PC-9 (cell line): ENCODE data around the gene CHPT1. TPM values are rescaled to one million over a fixed set of nuclear protein-coding genes. Genes with fewer than 3 reads are reported as not detected.

Source experiments
- BruUV-seq: library from RNA; stranded (reverse); fragments of 400-500 nt; replicated peaks from 2 replicates; lab custom pipeline; 2021; lab: Mats Ljungman, UMichigan
- CTCF ChIA-PET: fragments of 300-600 bp; sonication (Branson Sonifier 250); formaldehyde crosslinking; loops from one replicate; lab custom pipeline; 2022; ENCODE audit warnings: antibody characterized with exemption; lab: Charles Lee
- POLR2A ChIA-PET: fragments of 300-600 bp; sonication (Branson Sonifier 250); formaldehyde crosslinking; loops from one replicate; lab custom pipeline; 2022; ENCODE audit warnings: antibody characterized with exemption; ENCODE audit not compliant: unreplicated experiment; lab: Charles Lee
- DNase-seq, 2 experiments: peaks; one replicate each; pipeline versions ENCODE4 v3.0.0 to v3.0.0-alpha.2; 2015 to 2022; ENCODE audit warnings: mixed read lengths in 1 of 2
- H2AFZ ChIP-seq: fragments of 200-600 bp; sonication (generic); 2 replicates; pipeline ENCODE4 v1.8.1; 2017; ENCODE audit warnings: antibody characterized with exemption
- H3F3A ChIP-seq: fragments of 200-600 bp; sonication (generic); 2 replicates; pipeline ENCODE4 v1.8.1; 2017; ENCODE audit warnings: antibody characterized with exemption, mild to moderate bottlenecking, low read depth; ENCODE audit not compliant: insufficient read depth
- H3K27ac ChIP-seq: fragments of 200-600 bp; sonication (generic); 2 replicates; pipeline ENCODE4 v1.6.1; 2016; ENCODE audit warnings: mixed run types
- H3K27me3 ChIP-seq: fragments of 200-600 bp; sonication (generic); 2 replicates; pipeline ENCODE4 v1.6.1; 2016; ENCODE audit warnings: low read depth, mixed run types; ENCODE audit not compliant: insufficient read depth
- H3K36me3 ChIP-seq: fragments of 200-600 bp; sonication (generic); 2 replicates; pipeline ENCODE4 v1.6.1; 2016; ENCODE audit warnings: low read depth, mixed run types
- H3K4me1 ChIP-seq: fragments of 200-600 bp; sonication (generic); replicated peaks from 2 replicates; pipeline ENCODE4 v1.6.1; 2016; ENCODE audit warnings: mixed run types; ENCODE audit not compliant: insufficient read depth
- H3K4me2 ChIP-seq: fragments of 200-600 bp; sonication (generic); 2 replicates; pipeline ENCODE4 v1.6.1; 2017; ENCODE audit warnings: mixed run types
- H3K4me3 ChIP-seq: fragments of 200-600 bp; sonication (generic); 2 replicates; pipeline ENCODE4 v1.6.1; 2016; ENCODE audit warnings: mixed run types
- H3K79me2 ChIP-seq: fragments of 200-600 bp; sonication (generic); 2 replicates; pipeline ENCODE4 v1.6.1; 2017; ENCODE audit warnings: low read depth, mixed run types
- H3K9me2 ChIP-seq: fragments of 200-600 bp; sonication (generic); 2 replicates; pipeline ENCODE4 v1.8.1; 2017; ENCODE audit warnings: mild to moderate bottlenecking; ENCODE audit not compliant: insufficient read depth
- H3K9me3 ChIP-seq: fragments of 200-600 bp; sonication (generic); 2 replicates; pipeline ENCODE4 v1.8.1; 2016; ENCODE audit warnings: low read depth; ENCODE audit not compliant: insufficient read depth
- H4K20me1 ChIP-seq: fragments of 200-600 bp; sonication (generic); 2 replicates; pipeline ENCODE4 v1.8.1; 2017; ENCODE audit not compliant: insufficient read depth
- EZH2 ChIP-seq: fragments of 200-600 bp; sonication (generic); IDR thresholded peaks from 2 replicates; pipeline ENCODE4 v1.8.0; 2017; ENCODE audit warnings: antibody characterized with exemption, low read depth
- intact Hi-C: fragments of 100-400 bp; cut with micrococcal nuclease; formaldehyde crosslinking; loops from one replicate; pipeline ENCODE4 v1.10.0; 2022; ENCODE audit not compliant: unreplicated experiment
- total RNA-seq: library from RNA; stranded (reverse); gene quantifications from 2 replicates; pipeline ENCODE4 v1.2.3, GENCODE V29; 2021
- TF ChIP-seq, protein P1 (sequence below): fragments of 200-600 bp; sonication (generic); conservative IDR thresholded peaks from 2 replicates; pipeline ENCODE4 v1.6.1; 2017; ENCODE audit warnings: mixed run types, antibody characterized with exemption, mild to moderate bottlenecking, moderate library complexity

CHPT1 gene
- total RNA-seq, 1 experiment from 2014 or later = 6.1 TPM

DNA sequence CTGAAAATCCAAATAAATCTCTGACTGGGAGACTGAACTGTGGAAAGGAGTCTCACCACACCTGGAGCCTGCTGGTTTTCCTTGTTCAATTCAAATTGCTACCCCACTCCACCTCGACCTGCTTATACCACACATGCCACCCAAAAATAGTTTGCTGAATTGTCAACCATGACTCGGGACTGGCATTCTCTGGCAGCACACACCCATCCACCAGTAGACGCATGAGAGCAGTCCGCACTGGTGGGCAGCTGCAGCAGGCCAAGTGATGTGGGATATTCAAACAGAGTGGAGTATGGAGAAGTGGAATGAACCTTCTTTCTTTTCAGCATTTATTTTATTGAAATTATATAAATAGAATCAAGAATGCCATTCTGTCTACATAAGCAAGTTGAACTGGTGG lies 80.5 kb downstream of the CHPT1 start:
- Histone ChIP-seq H3K36me3 (no peaks in the 10 kb centered on the region), H3K4me2 (no peak overlapping the region), H3K27me3 (no peaks in the 10 kb centered on the region), H2AFZ (no peak overlapping the region), H3K79me2 (no peaks in the 10 kb centered on the region), H3K4me3 (no peak overlapping the region), H3F3A (no peaks in the 10 kb centered on the region), H3K9me3 (no peaks in the 10 kb centered on the region), H3K9me2 (no peaks in the 10 kb centered on the region), H3K27ac (no peak overlapping the region), H4K20me1 (no peaks in the 10 kb centered on the region), H3K4me1 (no peaks in the 10 kb centered on the region)
- ChIA-PET CTCF (no interaction called here), POLR2A (no interaction called here)
- DNase-seq = no peak
- no TSS peak for BruUV-seq
- no peak for TF ChIP-seq EZH2
- TF ChIP-seq, protein P1, sequence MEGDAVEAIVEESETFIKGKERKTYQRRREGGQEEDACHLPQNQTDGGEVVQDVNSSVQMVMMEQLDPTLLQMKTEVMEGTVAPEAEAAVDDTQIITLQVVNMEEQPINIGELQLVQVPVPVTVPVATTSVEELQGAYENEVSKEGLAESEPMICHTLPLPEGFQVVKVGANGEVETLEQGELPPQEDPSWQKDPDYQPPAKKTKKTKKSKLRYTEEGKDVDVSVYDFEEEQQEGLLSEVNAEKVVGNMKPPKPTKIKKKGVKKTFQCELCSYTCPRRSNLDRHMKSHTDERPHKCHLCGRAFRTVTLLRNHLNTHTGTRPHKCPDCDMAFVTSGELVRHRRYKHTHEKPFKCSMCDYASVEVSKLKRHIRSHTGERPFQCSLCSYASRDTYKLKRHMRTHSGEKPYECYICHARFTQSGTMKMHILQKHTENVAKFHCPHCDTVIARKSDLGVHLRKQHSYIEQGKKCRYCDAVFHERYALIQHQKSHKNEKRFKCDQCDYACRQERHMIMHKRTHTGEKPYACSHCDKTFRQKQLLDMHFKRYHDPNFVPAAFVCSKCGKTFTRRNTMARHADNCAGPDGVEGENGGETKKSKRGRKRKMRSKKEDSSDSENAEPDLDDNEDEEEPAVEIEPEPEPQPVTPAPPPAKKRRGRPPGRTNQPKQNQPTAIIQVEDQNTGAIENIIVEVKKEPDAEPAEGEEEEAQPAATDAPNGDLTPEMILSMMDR = no peak
- intact Hi-C loops = loop anchor here (10.0 kb wide), 2 partner anchors 317 to 527 kb away; no protein-coding TSS in a partner anchor

Other genes starting within 250 kb of the CHPT1 start
- not detected in 2 replicates for gene SPIC, start 222.3 kb upstream of the CHPT1 start, total RNA-seq
- not detected in 2 replicates for gene MYBPC1, start 102.7 kb upstream of the CHPT1 start, total RNA-seq
- gene SYCP3, start 41.8 kb downstream of the CHPT1 start, total RNA-seq = 0.09 TPM in 1 of 2 replicates, not detected in the other
- 22.0 and 26.5 TPM in 2 replicates for gene GNPTAB, start 133.3 kb downstream of the CHPT1 start, total RNA-seq
- gene DRAM1, start 179.9 kb downstream of the CHPT1 start, total RNA-seq = 6.0 and 6.2 TPM in 2 replicates